HG03280 (cell line): ENCODE measurements around the gene STUB1.

Source experiments
- ATAC-seq: cut with Tn5 transposase; IDR thresholded peaks from one replicate; pipeline ENCODE4 v1.9.1; 2021; ENCODE audit warnings: mild to moderate bottlenecking, moderate library complexity; ENCODE audit not compliant: unreplicated experiment

The STUB1 gene

GRCh38 chr16:693766-694165, 13.6 kb downstream of the STUB1 start:
- ATAC-seq = no peak

- no peak for ATAC-seq
These were observed 14.1 kb downstream of the STUB1 start for GRCh38 chr16:694187-694862.

GRCh38 chr16:694863-695354, 14.7 kb downstream of the STUB1 start:
- no peak for ATAC-seq

- no peak for ATAC-seq
These were observed 15.3 kb downstream of the STUB1 start for GRCh38 chr16:695355-696089.

- no peak for ATAC-seq
These were observed 18.9 kb downstream of the STUB1 start for GRCh38 chr16:698911-699671.

GRCh38 chr16:700684-701584, 20.7 kb downstream of the STUB1 start:
- ATAC-seq = no peak

GRCh38 chr16:702341-702740, 22.1 kb downstream of the STUB1 start:
- no peak for ATAC-seq

- no peak for ATAC-seq
These were observed 23.2 kb downstream of the STUB1 start for GRCh38 chr16:703406-703805.

- ATAC-seq = no peak
These were observed 23.8 kb downstream of the STUB1 start for GRCh38 chr16:704047-704446.

GRCh38 chr16:704552-705380, 24.6 kb downstream of the STUB1 start:
- no peak for ATAC-seq

- ATAC-seq = no peak
These were observed 25.4 kb downstream of the STUB1 start, which contains the start of gene FBXL16 for GRCh38 chr16:705431-706188. Gene FBXL16 (minus strand): TSS chr16:705801. CDS start chr16:697405, 8,396 bp downstream.

GRCh38 chr16:706189-707061, 26.2 kb downstream of the STUB1 start:
- no peak for ATAC-seq

- ATAC-seq = no peak
These were observed 26.9 kb downstream of the STUB1 start for GRCh38 chr16:707062-707538.

- no peak for ATAC-seq
These were observed 27.8 kb downstream of the STUB1 start for GRCh38 chr16:708019-708418.

- no peak for ATAC-seq
These were observed 28.7 kb downstream of the STUB1 start for GRCh38 chr16:708959-709358.

GRCh38 chr16:709566-710499, 29.6 kb downstream of the STUB1 start:
- no peak for ATAC-seq
